HEK293T (cell line): Measurements from ENCODE around the gene UBE2G1.
A peak's percentile ranks its signal among the peaks of the same experiment; 100 is the strongest.

Experiments used
- CTCF ChIA-PET: fragments of 350-600 bp; formaldehyde crosslinking; extraction: SDS; loops from one replicate; lab custom pipeline; 2021; ENCODE audit warnings: antibody characterized with exemption, inconsistent platforms; lab: Yijun Ruan, JAX
- POLR2A ChIA-PET: fragments of 350-600 bp; formaldehyde crosslinking; extraction: SDS; loops from one replicate; lab custom pipeline; 2020; ENCODE audit warnings: antibody characterized with exemption, inconsistent platforms; lab: Yijun Ruan, JAX
- DNase-seq: peaks from one replicate; pipeline ENCODE4 v3.0.0; 2012; ENCODE audit warnings: mixed read lengths; ENCODE audit errors: extremely low spot score
- ARNT ChIP-seq: fragments of 450-650 bp; IDR thresholded peaks from 2 replicates; pipeline ENCODE4 v1.6.1; 2017; ENCODE audit warnings: mild to moderate bottlenecking
- BHLHE40 ChIP-seq: fragments of 450-650 bp; IDR thresholded peaks from 2 replicates; pipeline ENCODE4 v1.6.1; 2016; ENCODE audit warnings: mild to moderate bottlenecking, moderate library complexity, borderline replicate concordance
- CTBP1 ChIP-seq: fragments of 450-650 bp; IDR thresholded peaks from 2 replicates; pipeline ENCODE4 v1.6.1; 2016; ENCODE audit warnings: borderline replicate concordance
- ELF4 ChIP-seq: fragments of 450-650 bp; IDR thresholded peaks from 2 replicates; pipeline ENCODE4 v1.6.1; 2017; ENCODE audit warnings: antibody characterized with exemption
- FOXA1 ChIP-seq: fragments of 450-650 bp; IDR thresholded peaks from 2 replicates; pipeline ENCODE4 v1.6.1; 2016; ENCODE audit warnings: mild to moderate bottlenecking
- FOXK2 ChIP-seq: fragments of 450-650 bp; IDR thresholded peaks from 2 replicates; pipeline ENCODE4 v1.6.1; 2016; ENCODE audit warnings: mild to moderate bottlenecking
- FOXM1 ChIP-seq: fragments of 450-650 bp; IDR thresholded peaks from 2 replicates; pipeline ENCODE4 v1.6.1; 2017; ENCODE audit warnings: mild to moderate bottlenecking, borderline replicate concordance
- HDGF ChIP-seq: fragments of 450-650 bp; IDR thresholded peaks from 2 replicates; pipeline ENCODE4 v1.6.1; 2017; ENCODE audit warnings: antibody characterized with exemption, borderline replicate concordance
- L3MBTL2 ChIP-seq: fragments of 450-650 bp; conservative IDR thresholded peaks from 2 replicates; pipeline ENCODE4 v1.6.1; 2016; ENCODE audit warnings: mild to moderate bottlenecking
- LEF1 ChIP-seq: fragments of 450-650 bp; IDR thresholded peaks from 2 replicates; pipeline ENCODE4 v1.6.1; 2017; ENCODE audit warnings: mild to moderate bottlenecking, borderline replicate concordance
- NFRKB ChIP-seq: fragments of 450-650 bp; IDR thresholded peaks from 2 replicates; pipeline ENCODE4 v1.6.1; 2016; ENCODE audit warnings: mild to moderate bottlenecking, moderate library complexity
- SP1 ChIP-seq: fragments of 450-650 bp; IDR thresholded peaks from 2 replicates; pipeline ENCODE4 v1.6.1; 2017
- SUZ12 ChIP-seq: fragments of 450-650 bp; IDR thresholded peaks from 2 replicates; pipeline ENCODE4 v1.6.1; 2016; ENCODE audit warnings: mild to moderate bottlenecking
- TARDBP ChIP-seq: fragments of 450-650 bp; IDR thresholded peaks from 2 replicates; pipeline ENCODE4 v1.6.1; 2016
- ZNF384 ChIP-seq: fragments of 450-650 bp; IDR thresholded peaks from 2 replicates; pipeline ENCODE4 v1.6.1; 2016
- TF ChIP-seq, protein P1 (sequence below): fragments of 450-650 bp; IDR thresholded peaks from 2 replicates; pipeline ENCODE4 v1.6.1; 2016

UBE2G1 gene

DNA sequence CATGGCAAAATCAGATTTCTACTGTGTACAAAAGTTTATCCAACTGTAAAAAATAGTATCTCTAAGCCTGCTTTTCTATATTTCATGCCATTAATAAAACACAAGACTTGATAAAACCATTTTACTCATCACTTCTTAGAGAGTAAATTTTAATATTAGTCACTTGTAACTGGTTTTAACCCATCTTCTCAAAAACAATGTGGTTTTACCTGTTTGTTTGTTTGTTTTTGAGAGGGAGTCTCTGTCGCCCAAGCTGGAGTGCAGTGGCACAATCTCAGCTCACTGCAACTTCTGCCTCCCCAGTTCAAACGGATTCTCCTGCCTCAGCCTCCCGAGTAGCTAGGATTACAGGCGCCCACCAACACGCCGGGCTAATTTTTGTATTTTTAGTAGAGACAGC is 32.1 kb downstream of the UBE2G1 start:
- POLR2A ChIA-PET = no interaction called here
- TF ChIP-seq TARDBP = no peak
- no peak for TF ChIP-seq SP1
- TF ChIP-seq L3MBTL2 = no peak
- no peak for TF ChIP-seq HDGF
- TF ChIP-seq, protein P1, sequence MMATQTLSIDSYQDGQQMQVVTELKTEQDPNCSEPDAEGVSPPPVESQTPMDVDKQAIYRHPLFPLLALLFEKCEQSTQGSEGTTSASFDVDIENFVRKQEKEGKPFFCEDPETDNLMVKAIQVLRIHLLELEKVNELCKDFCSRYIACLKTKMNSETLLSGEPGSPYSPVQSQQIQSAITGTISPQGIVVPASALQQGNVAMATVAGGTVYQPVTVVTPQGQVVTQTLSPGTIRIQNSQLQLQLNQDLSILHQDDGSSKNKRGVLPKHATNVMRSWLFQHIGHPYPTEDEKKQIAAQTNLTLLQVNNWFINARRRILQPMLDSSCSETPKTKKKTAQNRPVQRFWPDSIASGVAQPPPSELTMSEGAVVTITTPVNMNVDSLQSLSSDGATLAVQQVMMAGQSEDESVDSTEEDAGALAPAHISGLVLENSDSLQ = no peak
- no peak for TF ChIP-seq SUZ12
- TF ChIP-seq BHLHE40 = no peak
- TF ChIP-seq FOXA1 = no peak
- no peak for TF ChIP-seq LEF1
- CTCF ChIA-PET = no interaction called here
- no peak for DNase-seq

DNA sequence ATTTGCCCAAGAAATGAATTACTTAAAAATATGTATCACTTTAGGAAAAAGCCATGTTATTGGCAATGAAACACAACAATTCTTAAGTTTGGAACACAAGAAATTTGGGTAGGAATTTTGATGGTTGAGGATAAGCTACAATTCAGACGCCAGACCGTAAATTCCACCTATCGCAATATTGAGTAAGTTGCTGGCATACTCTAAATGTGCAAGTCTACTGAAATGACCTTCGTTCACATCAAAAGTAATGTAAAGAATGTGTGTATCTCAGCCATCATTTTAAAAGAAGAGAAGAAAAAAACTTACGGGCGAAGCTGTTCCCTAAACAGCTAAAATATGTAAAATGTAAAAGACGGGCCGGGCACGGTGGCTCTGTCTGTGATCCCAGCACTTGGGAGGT is 33.4 kb downstream of the UBE2G1 start:
- POLR2A ChIA-PET = interaction anchor here (0.8 to 1.2 kb wide), 2 partner anchors 33 to 70 kb away, joined by 3 to 4 read pairs; partner anchors contain the start of gene UBE2G1
- TF ChIP-seq, protein P1 = no peak
- TF ChIP-seq L3MBTL2 (no peak), SP1 (no peak), BHLHE40 (no peak), ELF4 (no peak), ZNF384 (no peak), FOXM1 (no peak), FOXA1 (no peak), NFRKB (no peak), FOXK2 (no peak), LEF1 (no peak), SUZ12 (no peak), TARDBP (no peak), ARNT (no peak), HDGF (no peak), CTBP1 (no peak)

DNA sequence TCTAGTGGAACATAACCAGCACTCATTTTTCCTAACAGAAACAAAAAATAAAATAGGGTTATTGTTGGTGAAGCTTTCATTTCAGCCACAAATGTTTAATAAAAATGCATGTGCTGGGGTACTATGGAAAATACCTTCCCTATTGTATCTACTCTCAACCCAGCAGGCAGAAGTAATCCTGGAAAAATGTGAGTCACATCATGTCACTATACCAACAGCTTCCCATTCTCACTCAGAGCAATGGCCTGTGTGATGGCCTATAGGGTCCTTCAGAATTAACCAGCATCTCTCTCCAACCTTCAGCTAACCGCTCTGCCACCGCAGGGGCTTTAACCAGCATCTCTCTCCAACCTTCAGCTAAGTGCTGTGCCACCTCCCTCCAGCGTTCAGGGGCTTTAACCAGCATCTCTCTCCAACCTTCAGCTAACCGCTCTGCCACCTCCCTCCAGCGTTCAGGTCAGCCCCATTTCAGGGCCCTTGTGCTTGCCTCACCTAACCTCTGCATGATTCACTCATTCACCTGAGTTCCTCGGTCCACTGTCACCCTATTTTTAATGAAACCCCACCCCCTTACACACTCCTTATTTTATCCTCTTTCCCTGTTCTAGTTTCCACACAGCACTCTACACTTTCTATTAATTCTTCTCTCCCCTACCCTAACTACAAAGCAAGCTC is 34.0 kb downstream of the UBE2G1 start:
- no peak for TF ChIP-seq TARDBP
- TF ChIP-seq NFRKB = no peak
- TF ChIP-seq ZNF384 = no peak
- TF ChIP-seq ELF4 = no peak
- TF ChIP-seq SP1 = no peak
- TF ChIP-seq FOXM1 = no peak
- no peak for TF ChIP-seq L3MBTL2
- TF ChIP-seq FOXK2 = no peak
- TF ChIP-seq, protein P1 = no peak
- TF ChIP-seq FOXA1 = no peak
- TF ChIP-seq LEF1 = no peak
- no peak for TF ChIP-seq CTBP1
- TF ChIP-seq ARNT = no peak
- ChIA-PET CTCF (interaction anchor here (0.7 kb wide), 1 partner anchor 9 kb away, joined by 3 read pairs; no protein-coding TSS in a partner anchor), POLR2A (interaction anchor here (0.8 to 1.2 kb wide), 2 partner anchors 34 to 70 kb away, joined by 3 to 4 read pairs; partner anchors contain the start of gene UBE2G1)
- DNase-seq = no peak

More for the DNA sequence above, 33.4 kb downstream of the UBE2G1 start:
- CTCF ChIA-PET = no interaction called here
- no peak for DNase-seq

DNA sequence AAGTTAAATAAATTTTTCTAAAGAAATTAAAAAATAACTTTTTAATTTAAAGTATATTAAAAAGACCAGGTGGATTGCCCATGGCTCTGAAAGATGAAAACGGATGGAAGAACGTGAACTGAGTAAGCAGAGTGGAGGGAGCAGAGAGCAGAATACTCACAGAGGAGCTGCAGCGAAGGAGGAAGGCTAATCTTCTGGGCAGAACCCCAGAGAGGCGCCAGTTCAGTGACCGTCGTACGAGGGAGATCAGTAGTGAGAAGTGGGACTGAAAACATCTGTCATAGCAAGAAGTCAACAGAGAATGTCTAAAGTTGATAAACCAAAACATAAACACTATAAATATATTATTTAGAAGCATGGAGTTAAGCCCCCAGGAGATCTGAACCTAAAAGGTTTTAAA is 34.9 kb downstream of the UBE2G1 start:
- TF ChIP-seq L3MBTL2 (0 out of 2 replicates have a peak, but pooled peaks have one; percentile 15), LEF1 (no peak)
- POLR2A ChIA-PET = no interaction called here
- CTCF ChIA-PET = no interaction called here
- DNase-seq = no peak

DNA sequence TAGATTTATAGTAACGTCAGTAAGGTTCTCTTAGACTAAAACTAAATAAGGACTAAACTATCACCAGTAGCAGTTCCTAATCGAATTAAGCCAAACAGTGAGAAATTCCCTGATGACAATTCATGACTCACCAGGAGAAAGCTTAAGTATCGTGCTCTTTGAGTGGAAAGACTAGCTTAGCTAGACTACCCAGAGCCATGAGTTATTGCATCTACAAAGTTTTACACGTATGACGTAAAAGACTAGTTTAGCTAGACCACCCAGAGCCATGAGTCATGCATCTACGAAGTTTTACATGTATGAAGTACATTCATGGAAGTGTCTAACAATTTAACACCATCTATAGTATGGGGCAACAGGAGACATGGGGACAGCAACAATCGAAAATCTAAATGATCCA is 36.6 kb downstream of the UBE2G1 start:
- ChIA-PET CTCF (no interaction called here), POLR2A (no interaction called here)
- peak; percentile 37 for DNase-seq
- no peak for TF ChIP-seq SUZ12
- no peak for TF ChIP-seq FOXA1
- peak; percentile 32; the same call in 1 of the 2 replicates for TF ChIP-seq ARNT
- TF ChIP-seq ZNF384 = no peak
- TF ChIP-seq, protein P1 = peak; percentile 59; the same call in 1 of the 2 replicates
- no peak for TF ChIP-seq FOXK2
- TF ChIP-seq TARDBP = no peak

DNA sequence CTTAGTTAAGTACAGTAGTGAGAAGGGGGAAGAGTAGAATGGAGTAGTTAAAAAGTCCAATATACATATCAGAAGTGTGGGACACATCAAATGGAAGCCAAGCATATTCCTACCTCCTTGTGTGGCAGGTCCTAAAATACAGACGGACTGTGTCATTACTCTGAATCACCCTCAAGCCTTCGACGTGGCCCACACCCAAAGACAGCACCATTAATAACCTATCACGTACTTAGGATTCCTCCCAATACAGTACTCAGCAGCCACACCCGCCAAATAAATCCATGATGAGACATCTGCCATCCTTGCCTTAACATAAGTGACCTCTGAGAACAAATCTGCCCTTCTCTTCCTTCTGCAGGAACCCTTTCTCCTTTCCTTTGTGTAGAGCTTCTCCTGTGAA is 38.9 kb downstream of the UBE2G1 start:
- TF ChIP-seq CTBP1 (no peak), FOXA1 (no peak), SUZ12 (no peak), NFRKB (no peak), FOXM1 (no peak), L3MBTL2 (no peak), TARDBP (no peak), ARNT (no peak), FOXK2 (no peak), LEF1 (no peak), ZNF384 (no peak)
- TF ChIP-seq, protein P1 = no peak
- ChIA-PET CTCF (no interaction called here), POLR2A (no interaction called here)
- no peak for DNase-seq
